Mononuclear cell (primary cell): ENCODE results near the gene SEMA5A. TPM values are rescaled to one million over a fixed set of nuclear protein-coding genes. Genes with fewer than 3 reads are reported as not detected.

ENCODE experiments used
- H3K27me3 ChIP-seq: 2 replicates; pipeline ENCODE4 v1.6.0; 2011; ENCODE audit warnings: low read length, control low read depth; ENCODE audit not compliant: insufficient read depth
- H3K4me1 ChIP-seq: 2 replicates; pipeline ENCODE4 v1.5.1; 2011; ENCODE audit warnings: mild to moderate bottlenecking, low read length, control low read depth; ENCODE audit not compliant: insufficient read depth
- H3K4me3 ChIP-seq: 2 replicates; pipeline ENCODE4 v1.5.1; 2011; ENCODE audit warnings: mild to moderate bottlenecking, low read length, moderate library complexity
- H3K9me3 ChIP-seq: 2 replicates; pipeline ENCODE4 v1.5.1; 2011; ENCODE audit warnings: low read depth, mild to moderate bottlenecking, control low read depth, low read length
- total RNA-seq: library from RNA; depleted of rRNA; stranded (reverse); fragments of >200 nt; gene quantifications from one replicate; pipeline ENCODE4 v1.2.3, GENCODE V29; 2012

SEMA5A gene
- total RNA-seq, 1 donor = 0.84 TPM

GRCh38 chr5:9555961-9556360 lies 10.1 kb upstream of the SEMA5A start:
- Histone ChIP-seq H3K4me1 (no peaks in the 10 kb centered on the region), H3K9me3 (no peaks in the 10 kb centered on the region), H3K27me3 (no peaks in the 10 kb centered on the region), H3K4me3 (no peak overlapping the region)

- H3K4me3 ChIP-seq = no peak overlapping the region
- no peaks in the 10 kb centered on the region for H3K9me3 ChIP-seq
- H3K27me3 ChIP-seq = no peaks in the 10 kb centered on the region
- no peaks in the 10 kb centered on the region for H3K4me1 ChIP-seq
Measured at GRCh38 chr5:9554122-9554521, 8.2 kb upstream of the SEMA5A start.

GRCh38 chr5:9553561-9553960 lies 7.7 kb upstream of the SEMA5A start:
- Histone ChIP-seq H3K27me3 (no peaks in the 10 kb centered on the region), H3K4me3 (no peak overlapping the region), H3K9me3 (no peaks in the 10 kb centered on the region), H3K4me1 (no peaks in the 10 kb centered on the region)

- no peaks in the 10 kb centered on the region for H3K4me1 ChIP-seq
- H3K27me3 ChIP-seq = peaks cover 8% of the 10 kb centered on the region
- no peak overlapping the region for H3K4me3 ChIP-seq
- H3K9me3 ChIP-seq = no peaks in the 10 kb centered on the region
Measured at GRCh38 chr5:9551567-9552537, 6.0 kb upstream of the SEMA5A start.

DNA sequence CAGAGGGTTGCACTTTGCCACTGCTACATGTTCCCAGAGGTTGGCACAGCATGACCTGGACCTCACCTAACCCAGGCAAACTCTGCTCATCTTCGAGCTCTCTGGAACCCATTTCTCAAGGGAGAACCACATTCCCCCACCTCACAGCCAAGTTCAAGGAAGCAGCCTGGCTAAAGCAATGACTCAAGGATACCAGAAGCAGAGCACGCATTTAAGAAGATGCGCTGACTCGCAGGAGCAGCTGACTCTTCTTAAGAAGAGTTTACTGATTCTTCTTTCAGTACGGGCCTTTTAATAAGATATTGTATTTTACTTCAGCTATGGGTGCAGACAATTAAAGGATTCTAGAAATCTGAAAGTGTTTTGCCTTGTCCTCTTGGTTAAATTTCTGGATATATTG lies 4.1 kb upstream of the SEMA5A start:
- Histone ChIP-seq H3K4me3 (no peak overlapping the region), H3K27me3 (peaks cover 20% of the 10 kb centered on the region), H3K4me1 (no peaks in the 10 kb centered on the region), H3K9me3 (no peaks in the 10 kb centered on the region)

DNA sequence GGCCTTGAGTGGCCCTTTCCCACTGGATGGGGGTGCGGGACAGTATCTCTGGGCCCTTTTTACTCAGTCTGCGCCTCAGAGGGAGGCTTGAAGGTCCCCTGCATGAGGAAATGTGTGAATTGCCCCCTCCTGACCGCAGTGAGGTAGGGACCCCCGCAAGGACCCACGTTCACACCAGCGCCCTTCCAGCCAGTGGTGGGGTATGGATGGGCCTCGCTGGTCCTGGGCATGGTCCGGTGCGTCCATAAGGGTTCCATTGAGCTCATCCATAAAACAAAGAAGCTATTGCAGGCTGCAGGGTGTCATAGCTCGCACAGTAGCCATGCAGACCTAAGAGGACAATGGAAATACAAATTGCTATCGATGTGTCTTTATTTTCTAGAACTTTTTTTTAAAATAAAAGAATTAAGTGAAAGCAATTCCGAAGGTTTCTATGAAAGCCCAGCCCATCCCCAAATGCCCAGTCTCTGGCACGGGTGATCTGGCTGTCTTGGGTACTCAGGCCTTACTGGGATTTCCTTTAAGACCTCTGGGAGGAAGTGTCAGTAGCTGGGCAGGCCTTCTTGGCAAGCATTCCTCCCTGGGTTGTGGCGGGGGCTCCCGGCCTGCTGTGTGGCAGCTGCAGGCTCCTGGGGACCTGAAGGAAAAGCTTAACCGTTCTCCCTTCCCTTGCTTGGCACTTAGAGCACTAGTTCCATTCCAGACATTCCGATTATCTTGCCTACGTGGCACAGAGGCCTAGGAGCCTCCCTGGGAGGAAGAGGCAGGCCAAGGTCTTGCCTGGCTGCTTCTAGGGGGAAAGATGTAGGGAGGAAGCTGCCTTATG lies 1.5 kb upstream of the SEMA5A start:
- H3K9me3 ChIP-seq = no peaks in the 10 kb centered on the region
- no peak overlapping the region for H3K4me3 ChIP-seq
- H3K27me3 ChIP-seq = peaks cover 42% of the 10 kb centered on the region
- H3K4me1 ChIP-seq = no peaks in the 10 kb centered on the region

DNA sequence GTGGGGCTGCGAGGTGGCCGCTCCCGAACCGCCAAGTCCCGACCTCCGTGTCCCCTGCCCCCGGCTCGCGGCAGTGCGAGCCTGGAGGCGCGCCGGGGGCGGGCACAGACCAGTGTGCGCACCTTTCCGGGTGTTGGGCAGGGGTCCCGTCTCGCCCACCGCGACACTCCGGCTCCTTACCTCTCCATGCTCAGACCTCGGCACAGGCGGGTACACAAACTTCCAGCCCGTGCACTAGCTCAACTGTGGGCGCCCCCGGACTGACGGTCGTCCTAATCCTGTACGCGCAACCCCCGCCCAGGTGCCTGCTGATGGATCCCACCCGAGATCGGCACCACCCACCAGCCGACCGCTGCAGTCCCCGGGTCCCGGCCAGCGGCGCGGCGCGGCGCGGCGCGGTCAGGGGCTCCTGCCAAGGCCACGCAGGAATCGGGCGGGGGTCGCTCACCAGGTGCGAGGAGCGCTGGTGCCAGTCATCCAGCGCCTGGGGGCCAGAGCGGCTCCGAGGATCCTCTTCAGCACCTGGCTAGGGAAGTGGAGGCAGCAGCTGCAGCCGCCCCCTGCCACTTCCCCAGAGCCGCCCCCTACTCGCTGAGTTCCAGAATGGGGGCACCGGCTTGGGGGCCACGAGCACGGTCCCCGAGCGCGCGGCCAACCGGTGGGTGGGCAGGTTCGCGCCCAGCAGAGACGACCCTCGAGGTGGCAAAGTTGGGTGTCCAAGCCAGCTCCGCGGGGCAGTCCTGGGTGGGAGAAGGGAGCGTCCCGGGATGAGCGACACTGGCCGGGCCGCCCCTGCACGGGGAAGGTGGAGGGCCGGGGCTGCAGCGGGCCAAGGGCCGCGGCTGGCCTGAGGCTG lies 511 bp downstream of the SEMA5A start:
- Histone ChIP-seq H3K27me3 (peaks cover 42% of the 10 kb centered on the region), H3K4me1 (no peaks in the 10 kb centered on the region), H3K9me3 (no peaks in the 10 kb centered on the region), H3K4me3 (peak overlapping the region; percentile 18)

DNA sequence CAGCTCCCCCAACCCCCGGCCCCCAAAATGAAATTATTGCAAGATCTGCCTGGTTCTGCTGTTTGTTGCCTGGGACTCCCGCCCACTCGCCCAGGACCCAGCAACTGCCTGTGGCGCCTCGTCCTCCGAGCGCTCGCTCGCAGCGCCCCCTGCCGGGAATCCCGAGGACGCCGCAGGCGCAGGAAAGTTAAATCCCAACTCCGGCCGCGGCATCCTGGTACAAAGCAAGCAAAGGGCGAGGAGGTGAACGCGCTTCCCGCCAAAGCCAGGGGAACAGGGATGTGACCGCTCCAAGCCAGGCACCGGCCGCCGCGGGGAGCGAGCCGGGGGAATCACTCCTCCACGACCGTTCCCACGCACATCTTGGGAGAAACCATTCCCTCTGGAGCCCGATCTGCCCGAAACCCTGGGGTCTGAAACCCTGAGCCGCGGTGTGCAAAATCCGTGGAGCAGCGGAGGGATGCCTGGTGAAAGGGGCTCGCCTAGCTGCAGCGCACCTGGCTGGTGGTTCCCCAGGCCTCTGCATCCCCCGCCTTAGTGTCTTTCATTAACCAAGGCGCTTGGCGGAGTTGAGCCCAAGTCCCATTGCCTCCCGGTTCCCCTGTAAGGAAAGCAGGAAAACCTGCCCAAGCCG lies 1.3 kb downstream of the SEMA5A start:
- Histone ChIP-seq H3K9me3 (no peaks in the 10 kb centered on the region), H3K27me3 (peaks cover 42% of the 10 kb centered on the region), H3K4me3 (peak overlapping the region; percentile 18), H3K4me1 (no peaks in the 10 kb centered on the region)

GRCh38 chr5:9544056-9544455 lies 1.8 kb downstream of the SEMA5A start:
- Histone ChIP-seq H3K4me3 (no peak overlapping the region), H3K4me1 (no peaks in the 10 kb centered on the region), H3K9me3 (no peaks in the 10 kb centered on the region), H3K27me3 (peaks cover 42% of the 10 kb centered on the region)

- Histone ChIP-seq H3K4me3 (no peak overlapping the region), H3K9me3 (no peaks in the 10 kb centered on the region)
Measured at GRCh38 chr5:9543311-9543920, 2.5 kb downstream of the SEMA5A start.

DNA sequence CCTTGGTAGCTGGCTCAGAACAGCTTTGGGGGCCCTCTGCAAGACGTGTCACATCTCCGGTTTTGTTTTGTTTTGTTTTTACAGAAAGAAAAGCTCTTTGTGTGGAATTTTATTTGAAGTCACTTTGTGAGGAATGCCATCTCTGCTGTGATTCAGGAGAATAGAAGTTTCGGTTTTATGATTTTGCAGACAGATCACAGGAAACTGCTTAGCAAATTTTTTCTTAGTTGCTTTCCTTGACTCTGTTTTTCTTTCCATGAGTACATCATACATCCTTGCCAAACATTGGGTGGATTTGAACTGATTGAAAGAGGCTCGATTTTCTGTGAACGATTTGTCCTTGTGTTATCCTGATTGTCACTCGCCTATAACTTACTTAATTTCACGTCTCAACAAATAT lies 5.1 kb downstream of the SEMA5A start:
- no peaks in the 10 kb centered on the region for H3K4me1 ChIP-seq
- H3K9me3 ChIP-seq = no peaks in the 10 kb centered on the region
- H3K27me3 ChIP-seq = peaks cover 28% of the 10 kb centered on the region
- no peak overlapping the region for H3K4me3 ChIP-seq

More at GRCh38 chr5:9543311-9543920, 2.5 kb downstream of the SEMA5A start:
- H3K27me3 ChIP-seq = peaks cover 42% of the 10 kb centered on the region
- H3K4me1 ChIP-seq = no peaks in the 10 kb centered on the region

DNA sequence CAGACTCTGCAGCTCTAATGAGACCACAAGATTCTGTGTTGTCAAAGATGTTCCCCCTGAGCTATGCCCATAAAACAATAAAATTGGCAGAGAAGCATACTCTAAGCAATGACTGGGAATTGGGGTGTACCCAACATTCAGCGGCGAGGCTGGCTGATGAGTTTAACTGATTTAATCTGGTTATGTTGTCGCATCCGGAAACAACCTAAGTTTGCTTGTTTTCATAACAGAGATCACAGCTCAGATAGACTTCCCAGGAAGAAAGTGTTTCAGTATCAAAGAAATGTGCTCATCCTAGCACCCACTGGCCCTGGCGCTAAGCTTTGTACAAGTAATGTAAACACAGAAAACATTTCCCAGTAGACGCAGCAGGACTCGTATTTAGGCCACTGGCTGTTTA lies 7.4 kb downstream of the SEMA5A start:
- Histone ChIP-seq H3K4me1 (no peaks in the 10 kb centered on the region), H3K9me3 (no peaks in the 10 kb centered on the region), H3K27me3 (peaks cover 8% of the 10 kb centered on the region), H3K4me3 (no peak overlapping the region)

- H3K27me3 ChIP-seq = no peaks in the 10 kb centered on the region
- H3K9me3 ChIP-seq = no peaks in the 10 kb centered on the region
- no peaks in the 10 kb centered on the region for H3K4me1 ChIP-seq
- no peak overlapping the region for H3K4me3 ChIP-seq
Measured at GRCh38 chr5:9537223-9538141, 8.4 kb downstream of the SEMA5A start.
